OCI-LY7 (cell line): ENCODE measurements around the gene CCNC.

Experiments
- CTCF ChIP-seq: fragments of 200-600 bp; sonication (generic); conservative IDR thresholded peaks from 2 replicates; pipeline ENCODE4 v1.5.1; 2014; ENCODE audit warnings: mild to moderate bottlenecking, antibody characterized with exemption, low read length, moderate library complexity, mixed read lengths
- EZH2phosphoT487 ChIP-seq: fragments of 200-600 bp; sonication (generic); IDR thresholded peaks from 2 replicates; pipeline ENCODE4 v1.6.1; 2018; ENCODE audit warnings: low read depth, borderline replicate concordance, mild to moderate bottlenecking, mixed run types, antibody characterized with exemption, low read length, moderate library complexity, mixed read lengths

GRCh38 chr6:99545442-99545841 lies 23.0 kb downstream of the CCNC start:
- TF ChIP-seq CTCF, result no peak
- TF ChIP-seq EZH2phosphoT487, result no peak
